Epidermal melanocyte (primary cell): Measurements from ENCODE around the gene SLC1A7.
"Not testable (repeated sequence)": the region's sequence is repeated elsewhere in the genome, so short reads cannot be mapped to it uniquely, and the experiment has no call there.

Experiments
- DNase-seq: peaks from one replicate; pipeline ENCODE4 v3.0.0; 2011; ENCODE audit warnings: low spot score; ENCODE audit not compliant: insufficient read length

Gene SLC1A7

DNA sequence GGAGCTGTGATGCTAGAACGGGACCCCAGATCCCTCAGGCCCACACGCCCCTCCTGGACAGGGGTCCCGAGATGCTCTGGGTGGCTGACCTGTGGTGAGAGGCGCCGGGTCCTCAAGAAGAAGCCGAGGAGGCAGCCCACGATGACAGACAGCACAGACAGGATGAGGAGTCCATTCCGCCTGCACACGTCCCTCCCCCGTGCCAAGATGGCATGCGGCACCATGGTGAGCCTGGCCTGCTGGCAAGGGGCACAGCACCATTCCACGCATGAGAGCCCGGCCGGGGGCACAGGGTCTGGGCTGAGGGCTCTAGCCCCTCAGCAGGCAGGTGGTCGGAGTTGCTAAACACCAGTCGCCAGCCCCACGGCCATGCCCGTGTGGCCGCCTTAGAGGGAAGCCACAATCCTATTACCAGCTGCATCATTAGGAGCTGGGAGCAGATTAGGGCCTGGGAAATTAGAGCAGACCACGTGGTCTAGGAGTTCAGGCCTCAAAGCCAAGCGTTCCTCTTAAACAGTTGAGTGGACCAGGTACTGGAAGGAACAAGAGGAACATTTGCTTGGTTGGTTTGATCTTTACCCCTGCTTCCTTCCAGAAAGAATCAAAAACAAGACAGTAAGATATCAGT, at the start of gene SLC1A7:
TSS of gene SLC1A7 (minus strand) at position 413 of the 628 bp plus-strand sequence. CDS start at position 224, 189 bp downstream.
- no peak for DNase-seq

DNA sequence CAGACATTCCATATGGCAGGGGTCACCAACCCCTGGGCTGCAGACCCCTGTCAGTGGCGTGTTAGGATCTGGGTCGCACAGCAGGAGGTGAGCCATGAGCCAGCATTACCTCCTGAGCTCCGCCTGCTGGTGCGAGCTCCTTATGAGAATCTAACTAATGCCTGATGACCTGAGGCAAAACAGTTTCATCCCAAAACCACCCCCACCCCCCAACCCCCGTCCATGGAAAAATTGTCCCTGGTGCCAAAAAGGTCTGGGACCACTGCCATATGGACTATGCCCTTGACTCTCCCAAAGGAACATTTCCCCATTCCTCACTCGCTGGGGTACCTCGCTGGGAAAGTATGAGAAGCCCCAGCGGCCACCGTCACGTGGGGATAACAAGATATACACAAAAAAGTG, 47.8 kb upstream of the SLC1A7 start:
- no peak for DNase-seq

DNA sequence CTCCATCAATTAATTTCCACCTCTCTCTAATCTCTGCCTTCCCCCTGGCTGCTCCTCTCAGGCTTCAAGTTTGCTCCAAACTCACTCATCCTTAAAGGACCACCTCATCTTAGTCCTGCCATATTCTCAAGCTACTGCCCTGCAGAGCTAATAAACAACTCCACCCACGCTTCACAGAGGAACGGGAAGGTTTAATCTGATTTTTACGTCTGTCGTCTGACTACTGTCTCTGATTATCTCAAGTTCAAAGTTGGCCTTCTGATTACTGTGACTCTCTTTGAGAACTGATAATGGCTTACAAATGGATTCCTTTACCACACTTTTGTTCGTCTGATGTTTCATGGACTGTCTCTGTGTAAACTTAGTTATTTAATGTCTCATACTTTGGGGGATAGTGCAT, 46.6 kb upstream of the SLC1A7 start:
- no peak for DNase-seq

DNA sequence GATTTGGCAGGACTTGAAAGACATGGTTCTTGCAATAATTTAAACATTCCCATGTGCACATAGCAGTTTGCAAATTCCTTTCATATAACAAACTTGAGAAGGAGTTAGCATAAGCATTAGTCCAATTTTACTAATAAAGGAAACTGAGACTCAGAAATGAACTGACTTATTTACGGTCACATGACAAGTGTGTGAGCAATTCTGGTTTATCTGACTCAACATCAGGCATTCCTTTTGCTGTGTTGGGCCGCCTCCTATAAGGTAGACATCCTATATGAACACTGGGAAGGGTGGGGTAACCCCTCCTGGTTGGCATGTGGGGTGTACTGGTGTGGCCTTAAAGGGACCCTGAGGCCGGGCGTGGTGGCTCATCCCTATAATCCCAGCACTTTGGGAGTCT, 45.7 kb upstream of the SLC1A7 start:
- DNase-seq: no peak

DNA sequence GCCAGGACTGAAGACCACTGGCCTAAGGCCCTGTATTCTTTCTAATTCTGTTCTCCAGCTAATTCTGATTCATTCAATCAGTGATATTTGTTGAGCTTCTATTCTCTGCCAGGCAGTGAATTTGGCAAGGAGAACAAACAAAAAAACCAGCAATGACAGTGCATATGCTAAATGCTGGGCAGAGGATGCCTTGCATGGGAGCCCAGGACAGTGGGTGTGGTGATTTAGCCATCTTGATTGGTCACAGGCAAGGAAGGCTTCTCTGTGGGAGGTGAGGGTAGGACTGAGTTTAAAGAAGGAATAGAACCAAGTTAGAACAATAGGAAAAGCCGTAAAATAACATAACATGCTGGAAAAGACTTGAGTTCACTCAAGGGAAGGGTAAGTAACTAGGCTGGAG, 45.0 kb upstream of the SLC1A7 start:
- DNase-seq: no peak

DNA sequence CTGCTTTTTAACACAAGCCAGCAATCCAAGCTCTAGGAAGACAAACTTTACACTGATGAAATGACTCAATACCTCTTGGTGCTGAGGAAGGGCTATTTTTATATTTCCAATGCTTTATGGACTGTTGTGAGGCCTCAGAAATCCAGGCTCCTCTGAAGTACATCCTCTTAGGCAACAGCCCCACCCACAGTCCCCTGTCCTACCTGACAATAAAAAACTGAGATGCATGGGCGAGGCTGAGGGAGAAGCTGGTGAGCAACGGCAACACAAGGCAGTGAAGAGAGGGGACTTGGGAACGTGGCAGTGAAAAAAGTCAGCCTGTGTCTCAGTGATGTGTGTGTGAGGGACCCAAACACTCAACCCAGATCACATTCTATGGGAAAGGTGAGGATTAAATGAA, 44.1 kb upstream of the SLC1A7 start:
- no peak for DNase-seq

DNA sequence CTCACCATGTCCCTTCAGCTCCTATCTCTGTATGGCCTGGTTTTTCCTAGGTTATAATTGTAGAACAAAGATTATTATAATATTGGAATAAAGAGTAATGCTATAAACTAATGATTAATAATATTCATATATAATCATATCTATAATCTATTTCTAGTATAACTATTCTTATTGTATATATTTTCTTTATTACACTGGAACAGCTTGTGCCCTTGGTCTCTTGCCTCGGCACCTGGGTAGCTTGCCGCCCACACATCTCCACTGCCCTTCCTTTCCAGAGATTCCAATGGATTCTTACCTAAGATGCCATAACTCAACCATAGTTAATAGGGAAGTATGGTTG, 43.5 kb upstream of the SLC1A7 start:
- not testable (repeated sequence) for DNase-seq

DNA sequence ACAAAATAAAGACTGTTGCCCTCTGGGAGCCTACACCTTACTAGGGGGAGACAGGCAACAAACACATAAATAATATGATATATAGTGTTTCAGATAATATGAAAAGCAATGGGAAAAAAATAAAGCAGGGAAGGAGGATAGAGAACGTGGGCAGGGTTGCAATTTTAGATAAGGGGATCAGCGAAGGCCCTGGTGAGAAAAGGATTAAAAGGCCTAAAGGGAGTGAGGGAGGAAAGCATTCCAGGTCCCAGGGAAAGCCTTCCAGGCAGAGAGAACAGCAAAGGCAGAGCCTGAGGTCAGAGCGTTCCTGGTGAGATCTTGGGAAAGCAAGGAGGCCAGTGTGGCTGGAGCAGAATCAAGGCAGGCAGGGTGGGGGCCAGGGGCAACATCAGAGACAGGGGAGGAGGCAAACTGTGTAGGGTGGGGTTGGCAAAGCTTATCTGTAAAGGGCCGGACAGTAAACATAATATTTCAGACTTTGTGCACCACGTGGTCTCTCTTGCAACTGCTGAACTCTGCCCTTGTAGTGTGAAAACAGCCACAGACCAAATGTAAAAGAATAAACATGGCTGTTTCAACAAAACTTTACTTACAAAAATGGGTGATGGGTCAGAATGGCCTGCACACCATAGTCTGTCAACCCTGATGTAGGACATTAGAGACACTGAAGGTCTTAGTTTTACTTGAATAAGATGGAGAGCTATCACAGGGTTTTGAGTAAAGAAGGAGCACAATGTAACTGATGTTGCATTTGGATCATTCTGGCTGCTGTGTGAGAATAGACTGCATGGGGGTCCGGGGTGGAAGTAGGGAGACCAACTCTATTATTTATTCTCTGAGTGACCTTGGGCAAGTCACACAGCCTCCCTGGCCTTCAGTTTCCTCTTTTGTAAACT, 40.9 kb upstream of the SLC1A7 start:
- DNase-seq: no peak

DNA sequence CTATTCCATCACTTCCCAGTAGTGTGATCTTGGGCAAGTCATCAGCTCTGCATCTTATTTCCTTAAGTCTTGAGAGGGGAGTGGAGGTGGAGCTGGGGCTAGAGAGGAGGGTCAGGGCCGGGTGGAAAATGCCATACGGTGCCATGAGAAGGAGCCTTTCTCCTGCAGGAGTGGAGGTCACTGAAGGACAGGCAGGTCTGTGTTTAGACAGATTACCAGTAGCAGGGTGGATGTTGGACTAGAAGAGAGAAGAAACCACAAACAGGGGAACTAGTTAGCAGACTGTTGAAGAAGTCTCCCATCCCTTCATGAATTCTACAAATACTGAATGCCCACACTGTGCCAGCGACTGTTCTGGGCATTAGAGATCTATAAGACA, 40.3 kb upstream of the SLC1A7 start:
- no peak for DNase-seq

DNA sequence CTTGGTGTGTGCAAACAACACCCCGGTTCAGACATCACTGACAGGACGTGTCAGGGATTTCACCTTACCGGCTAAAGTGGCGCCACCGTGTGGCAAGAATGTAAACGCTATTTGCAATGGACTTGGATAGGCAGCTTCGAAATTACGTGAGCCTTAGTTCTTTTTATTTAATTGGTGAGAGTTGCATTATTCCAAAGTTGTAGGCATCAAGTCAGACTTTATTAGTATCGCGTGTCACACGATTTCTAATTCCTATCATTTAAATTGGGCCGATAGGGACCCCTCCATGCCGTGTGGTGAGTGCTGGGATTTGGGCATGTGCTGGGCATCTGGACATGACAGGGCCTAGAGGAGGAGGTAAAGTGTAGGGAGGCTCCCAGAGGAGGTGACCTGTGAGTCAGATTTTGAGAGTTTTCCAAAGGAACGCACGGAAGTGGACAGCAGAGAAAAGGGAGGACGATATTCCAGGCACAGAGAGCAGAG, 39.7 kb upstream of the SLC1A7 start:
- peak; percentile 82 for DNase-seq

DNA sequence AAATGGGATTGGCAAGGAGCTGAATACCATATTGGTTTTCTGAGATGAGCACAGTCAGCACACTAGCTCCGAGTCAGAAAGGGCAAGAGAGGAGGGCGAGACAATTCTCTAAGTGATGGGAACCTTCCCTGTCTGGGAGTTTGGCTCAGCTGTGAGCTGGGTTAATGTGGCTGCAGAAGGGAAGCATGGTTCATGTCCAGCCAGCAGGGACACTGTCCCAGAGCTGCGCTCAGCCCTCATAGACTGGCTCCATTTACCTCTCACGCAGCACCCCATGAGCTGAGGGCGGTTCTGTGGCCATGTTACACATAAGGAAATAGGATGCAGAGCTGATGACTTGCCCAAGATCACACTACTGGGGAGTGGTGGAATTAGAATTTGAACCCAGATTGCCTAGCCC, 38.5 kb upstream of the SLC1A7 start:
- no peak for DNase-seq

DNA sequence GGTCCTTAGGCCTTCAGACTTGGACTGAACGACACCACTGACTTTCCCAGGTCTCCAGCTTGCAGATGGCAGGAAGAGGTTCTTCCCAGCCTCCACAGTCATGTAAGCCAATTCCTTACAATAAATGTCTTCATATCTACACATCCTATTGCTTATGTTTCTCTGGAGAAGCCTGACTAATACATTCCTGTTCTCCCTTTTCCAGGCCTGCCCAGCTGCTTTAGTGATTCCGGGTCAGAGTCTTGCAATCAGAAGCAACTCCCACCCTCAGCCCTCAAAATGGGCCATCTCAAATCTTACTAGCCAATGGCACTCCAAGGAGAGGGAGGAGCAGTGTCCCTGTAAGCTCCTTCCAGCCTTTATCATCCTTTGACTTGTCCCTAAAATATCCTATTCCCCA, 37.8 kb upstream of the SLC1A7 start:
- DNase-seq: no peak

DNA sequence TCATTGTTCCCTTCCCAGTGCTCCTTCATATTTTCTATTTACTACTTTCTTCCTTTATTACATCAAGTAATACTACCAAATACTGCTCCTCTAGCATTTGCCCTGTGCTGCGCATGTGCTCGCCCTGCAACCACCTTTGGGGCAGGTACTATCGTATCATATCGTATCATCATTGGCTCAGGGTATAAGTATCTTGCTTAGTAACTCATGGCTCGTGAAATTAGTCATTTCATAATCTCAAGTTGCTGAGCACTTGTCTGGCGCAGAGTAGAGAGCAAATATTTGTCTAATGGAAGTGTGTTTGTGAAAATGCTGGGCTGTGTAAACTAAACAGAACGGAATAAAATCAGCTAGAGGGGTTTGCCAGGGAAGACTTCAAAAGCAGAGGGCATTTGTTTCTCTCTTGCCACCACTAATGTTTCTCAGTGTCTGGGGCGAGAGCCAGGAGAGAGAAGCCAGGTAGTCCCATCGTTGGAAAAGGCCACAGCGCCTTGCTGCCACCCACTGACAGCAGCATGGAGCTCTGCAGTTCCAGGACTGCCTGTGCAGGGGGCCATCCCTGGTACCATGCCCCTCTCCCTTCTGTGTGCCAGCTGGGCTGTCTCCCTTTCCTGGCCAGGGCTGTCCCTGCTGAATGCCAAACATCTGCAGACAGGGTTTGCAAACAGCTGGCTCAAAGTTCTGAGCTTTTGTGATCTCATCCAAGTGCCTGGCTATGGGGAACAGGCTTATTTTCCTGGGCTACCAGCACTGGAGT, 34.2 kb upstream of the SLC1A7 start:
- no peak for DNase-seq

DNA sequence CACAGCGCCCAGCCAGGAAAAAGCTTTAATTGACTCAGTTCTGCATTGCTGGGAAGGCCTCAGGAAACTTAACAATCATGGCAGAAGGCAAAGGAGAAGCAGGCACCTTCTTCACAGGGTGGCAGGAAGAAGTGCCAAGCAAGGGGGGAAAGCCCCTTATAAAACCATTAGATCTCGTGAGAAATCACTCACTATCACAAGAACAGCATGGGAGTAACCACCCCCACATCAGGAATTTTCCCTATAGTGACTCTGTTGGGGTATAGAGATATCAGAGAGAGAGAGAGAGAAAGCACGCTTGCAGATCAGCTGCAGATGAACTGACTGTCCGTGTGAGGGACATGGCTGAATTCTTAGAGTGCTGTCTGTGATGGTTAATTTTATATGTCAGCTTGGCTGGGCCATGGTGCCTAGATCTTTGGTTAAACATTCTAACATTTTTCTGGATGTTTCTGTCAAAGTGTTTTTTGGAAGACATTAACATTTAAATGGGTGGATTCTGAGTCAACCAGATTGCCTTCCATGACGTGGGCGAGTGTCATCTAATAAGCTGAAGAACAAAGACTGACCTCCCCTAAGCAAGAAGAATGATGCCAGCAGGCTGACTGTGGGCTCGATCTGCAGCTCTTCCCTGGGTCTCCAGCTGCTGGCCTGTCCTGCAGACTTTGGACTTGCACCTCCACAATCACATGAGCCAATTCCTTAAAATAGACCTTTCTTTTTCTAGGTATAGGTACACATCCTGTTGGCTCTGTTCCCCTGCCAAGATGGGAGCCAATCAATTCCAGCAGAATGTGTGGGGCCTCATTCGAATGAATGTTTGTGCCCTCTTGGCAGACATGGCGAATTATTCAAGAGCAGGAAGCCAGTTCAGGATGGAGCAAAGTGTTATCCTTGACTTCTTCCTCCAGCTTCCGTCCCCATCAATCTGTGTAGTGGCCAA, 32.8 kb upstream of the SLC1A7 start:
- no peak for DNase-seq

DNA sequence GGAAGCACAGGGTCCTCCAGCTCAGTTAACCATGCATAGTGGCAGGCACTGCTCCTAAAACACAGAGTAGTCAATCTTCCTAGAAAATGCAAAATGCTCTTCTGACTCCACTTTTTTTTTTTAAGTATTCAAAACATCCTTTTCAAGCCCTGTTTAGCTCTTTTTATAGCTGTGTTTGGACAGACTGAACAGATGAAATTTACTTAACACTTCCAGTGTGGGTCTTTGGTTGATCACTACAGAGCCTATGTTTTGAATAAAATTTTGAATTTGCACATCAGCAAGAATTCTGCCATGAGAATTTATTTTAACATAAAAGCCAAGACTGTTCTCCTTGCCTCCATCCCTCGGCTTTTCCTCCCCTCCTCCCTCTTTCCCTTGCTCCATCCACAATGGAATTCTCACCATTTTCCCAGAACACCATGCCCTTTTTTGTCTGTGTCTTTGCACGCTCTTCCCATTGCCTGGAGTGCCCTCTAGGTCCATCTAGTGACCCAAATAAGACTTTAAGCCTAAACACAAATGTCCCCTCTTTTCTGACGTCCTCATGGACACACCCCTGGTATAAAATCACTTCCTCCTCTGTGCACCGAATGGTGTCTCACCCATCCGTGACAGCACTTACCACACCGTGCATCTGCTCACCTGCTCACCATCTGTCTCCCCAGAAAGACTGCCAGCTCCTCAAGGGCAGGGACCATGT, 30.1 kb upstream of the SLC1A7 start:
- DNase-seq: peak; percentile 73

DNA sequence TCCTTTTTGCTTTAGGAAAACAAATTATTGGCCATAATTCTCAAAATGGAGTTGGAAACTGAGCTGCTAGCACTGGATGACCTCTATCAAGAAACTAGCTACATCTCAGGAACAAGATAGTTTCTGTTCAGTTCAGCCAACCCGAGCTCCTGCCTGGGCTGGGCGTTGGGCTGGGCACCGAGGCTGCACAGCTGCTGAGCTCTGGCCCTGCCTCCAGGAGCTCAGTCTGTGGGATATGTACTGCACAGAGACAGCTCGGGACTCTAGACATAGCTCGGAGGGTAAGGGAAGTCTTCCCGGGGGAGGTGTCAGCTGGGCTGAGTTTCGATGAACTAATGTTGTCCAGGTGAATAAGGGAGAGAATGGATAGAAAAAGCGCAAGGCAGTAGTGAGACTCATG, 24.5 kb upstream of the SLC1A7 start:
- no peak for DNase-seq

DNA sequence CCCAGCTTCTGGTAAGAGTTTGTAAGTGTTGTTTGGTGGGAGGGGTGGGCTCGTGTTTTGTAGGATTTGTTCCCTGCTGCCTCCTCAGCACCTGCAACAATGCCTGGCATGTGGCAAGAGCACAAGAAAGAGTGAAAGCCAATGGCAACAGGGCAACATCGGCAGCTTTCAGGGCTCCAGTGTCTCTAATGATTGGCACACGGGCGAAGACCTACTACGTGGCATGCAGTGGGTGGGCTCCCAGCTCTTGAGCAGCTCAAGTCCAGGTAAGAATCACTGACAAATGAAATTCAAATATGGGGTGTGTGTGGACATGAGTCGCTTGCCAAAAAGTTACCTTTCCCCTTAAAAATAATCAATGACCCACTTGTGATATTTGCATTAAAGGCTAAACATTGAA, 23.9 kb upstream of the SLC1A7 start:
- no peak for DNase-seq

DNA sequence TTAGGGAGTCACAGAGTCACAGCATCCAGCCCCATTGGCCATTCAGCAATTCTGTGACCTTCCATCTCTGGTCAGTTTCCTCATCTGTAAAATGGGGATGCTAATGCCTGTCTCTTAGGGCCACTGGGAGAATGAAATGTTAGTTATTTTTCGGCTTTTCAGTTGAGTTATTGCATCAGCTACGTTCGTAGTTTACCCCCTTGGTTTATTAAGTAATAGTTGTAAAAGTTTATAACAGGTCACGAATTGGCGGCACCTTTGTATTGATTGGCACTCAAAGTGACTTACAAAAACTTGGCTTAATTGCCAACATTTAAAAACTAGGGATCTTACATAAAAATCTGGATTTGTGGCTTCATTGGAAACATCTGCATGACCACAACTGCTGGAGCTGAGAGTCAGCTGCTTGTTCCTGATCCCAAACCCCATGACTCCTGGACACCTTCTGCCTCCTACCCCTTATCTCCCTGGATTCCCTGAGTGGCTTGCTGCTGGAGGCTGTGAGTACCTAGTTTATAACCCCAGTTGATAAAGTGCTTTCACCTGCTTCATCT, 23.0 kb upstream of the SLC1A7 start:
- DNase-seq: no peak

DNA sequence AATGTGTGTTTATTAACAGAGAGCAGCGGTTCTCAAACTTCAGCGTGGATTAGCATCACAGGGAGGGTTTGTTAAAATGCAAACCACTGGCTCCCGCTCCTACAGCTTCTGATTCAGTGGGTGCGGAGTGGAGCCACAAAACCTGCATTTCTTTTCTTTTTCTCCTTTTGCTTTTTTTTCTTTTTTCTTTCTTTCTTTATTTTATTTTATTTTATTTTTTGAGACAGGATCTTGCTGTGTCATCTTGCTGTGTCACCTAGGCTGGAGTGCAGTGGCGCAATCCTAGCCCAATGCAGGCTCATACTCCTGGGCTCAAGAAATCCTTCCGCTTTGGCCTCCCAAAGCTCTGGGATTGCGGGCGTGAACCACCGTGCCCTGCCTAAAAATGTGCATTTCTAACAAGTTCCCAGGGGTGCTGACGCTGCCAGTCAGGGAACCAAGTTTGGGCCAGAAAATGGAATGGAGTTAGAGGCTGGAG, 20.9 kb upstream of the SLC1A7 start:
- DNase-seq: no peak

DNA sequence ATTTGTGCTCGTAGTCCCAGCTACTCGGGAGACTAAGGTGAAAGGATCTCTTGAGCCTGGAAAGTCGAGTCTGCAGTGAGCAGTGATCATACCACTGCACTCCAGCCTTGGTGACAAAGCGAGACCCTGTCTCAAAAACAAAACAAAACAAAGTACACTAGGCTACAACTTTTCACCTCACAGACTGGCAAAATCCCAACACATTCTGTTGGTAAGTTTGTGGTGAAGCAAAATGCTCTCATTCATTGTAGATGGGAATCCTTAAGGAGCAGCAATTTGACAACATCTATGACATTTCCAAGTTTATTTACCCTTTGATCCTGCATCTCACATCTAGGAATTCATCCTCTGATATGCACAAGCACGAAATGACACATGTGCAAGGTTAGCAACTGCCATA, 20.2 kb upstream of the SLC1A7 start:
- DNase-seq: no peak
